Measurements from ENCODE around the gene ABCB8. TPM values are rescaled to one million over a fixed set of nuclear protein-coding genes. Genes with fewer than 3 reads are reported as not detected.
"Not testable (repeated sequence)": the region's sequence is repeated elsewhere in the genome, so short reads cannot be mapped to it uniquely, and the experiment has no call there.

Gene ABCB8
- total RNA-seq, 1 experiment from 2014 or later, result 44.2 TPM

GRCh38 chr7:150998341-150998740 lies 29.9 kb upstream of the ABCB8 start:
- no peak for DNase-seq (ENCODE audit: low read depth)

GRCh38 chr7:150999001-150999400 lies 29.2 kb upstream of the ABCB8 start:
- no peak for DNase-seq (ENCODE audit: low read depth)

GRCh38 chr7:150999497-151000230 lies 28.6 kb upstream of the ABCB8 start:
- no peak for DNase-seq (ENCODE audit: low read depth)

GRCh38 chr7:151000897-151001495 lies 27.3 kb upstream of the ABCB8 start:
- DNase-seq (ENCODE audit: low read depth), result no peak

- no peak for DNase-seq (ENCODE audit: low read depth)
These were observed 26.7 kb upstream of the ABCB8 start for GRCh38 chr7:151001546-151001945.

- DNase-seq (ENCODE audit: low read depth), result no peak
These were observed 24.7 kb upstream of the ABCB8 start for GRCh38 chr7:151003572-151003971.

- no peak for DNase-seq (ENCODE audit: low read depth)
These were observed 22.7 kb upstream of the ABCB8 start for GRCh38 chr7:151005566-151005965.

- DNase-seq (ENCODE audit: low read depth), result no peak
These were observed 21.5 kb upstream of the ABCB8 start for GRCh38 chr7:151006590-151007300.

- no peak for DNase-seq (ENCODE audit: low read depth)
These were observed 20.8 kb upstream of the ABCB8 start for GRCh38 chr7:151007469-151007898.

- DNase-seq (ENCODE audit: low read depth), result no peak
These were observed 20.1 kb upstream of the ABCB8 start for GRCh38 chr7:151008143-151008510.

GRCh38 chr7:151008511-151009323 lies 19.5 kb upstream of the ABCB8 start:
- DNase-seq (ENCODE audit: low read depth), result peak; percentile 54

- no peak for DNase-seq (ENCODE audit: low read depth)
These were observed 18.8 kb upstream of the ABCB8 start for GRCh38 chr7:151009327-151010036.

- DNase-seq (ENCODE audit: low read depth), result no peak
These were observed 18.3 kb upstream of the ABCB8 start for GRCh38 chr7:151010037-151010306.

GRCh38 chr7:151010307-151011096 lies 17.7 kb upstream of the ABCB8 start:
- DNase-seq (ENCODE audit: low read depth), result no peak

- no peak for DNase-seq (ENCODE audit: low read depth)
These were observed 17.2 kb upstream of the ABCB8 start for GRCh38 chr7:151011097-151011409.

GRCh38 chr7:151011616-151012015 lies 16.6 kb upstream of the ABCB8 start:
- not testable (repeated sequence) for DNase-seq (ENCODE audit: low read depth)

GRCh38 chr7:151012031-151012692 lies 16.1 kb upstream of the ABCB8 start:
- DNase-seq (ENCODE audit: low read depth), result no peak

GRCh38 chr7:151012911-151013347 lies 15.3 kb upstream of the ABCB8 start:
- peak; percentile 69 for DNase-seq (ENCODE audit: low read depth)

GRCh38 chr7:151013356-151013732 lies 14.9 kb upstream of the ABCB8 start:
- DNase-seq (ENCODE audit: low read depth), result no peak

GRCh38 chr7:151013733-151014497 lies 14.3 kb upstream of the ABCB8 start:
- peak; percentile 83 for DNase-seq (ENCODE audit: low read depth)

Data from Daoy (cell line).